IgD-negative memory B cell (primary cell): ENCODE results near the gene TRIM22. TPM values are rescaled to one million over a fixed set of nuclear protein-coding genes. Genes with fewer than 3 reads are reported as not detected.
A peak's percentile ranks its signal among the peaks of the same experiment; 100 is the strongest.
"Not testable (repeated sequence)": the region's sequence is repeated elsewhere in the genome, so short reads cannot be mapped to it uniquely, and the experiment has no call there.

Experiments used
- H3K27ac Mint-ChIP-seq, 3 donors: one replicate each; pipeline ENCODE4 v1.8.0; 2020 to 2022; ENCODE audit warnings: mild to moderate bottlenecking in 3 of 3, mixed read lengths in 3 of 3, moderate library complexity in 1 of 3
- H3K27me3 Mint-ChIP-seq: one replicate; pipeline ENCODE4 v1.8.0; 2021; ENCODE audit warnings: mixed read lengths
- H3K36me3 Mint-ChIP-seq: one replicate; pipeline ENCODE4 v1.8.0; 2020; ENCODE audit warnings: mild to moderate bottlenecking, mixed read lengths
- H3K4me1 Mint-ChIP-seq, 3 donors: one replicate each; pipeline ENCODE4 v1.8.0; 2020 to 2022; ENCODE audit warnings: mixed read lengths in 3 of 3, mild to moderate bottlenecking in 1 of 3
- H3K4me3 Mint-ChIP-seq, 4 donors: one replicate each; pipeline ENCODE4 v1.8.0; 2020 to 2022; ENCODE audit warnings: mild to moderate bottlenecking in 4 of 4, mixed read lengths in 4 of 4, moderate library complexity in 3 of 4
- H3K9me3 Mint-ChIP-seq, 3 donors: one replicate each; pipeline ENCODE4 v1.8.0; 2020 to 2021; ENCODE audit warnings: mixed read lengths in 3 of 3, mild to moderate bottlenecking in 1 of 3
- polyA plus RNA-seq: library from polyadenylated mRNA; unstranded; fragments of 300-500 nt; fragmentation: Illumina TruSeq; gene quantifications from one replicate; pipeline ENCODE4 v1.2.3, GENCODE V29; 2021

TRIM22 gene
- polyA plus RNA-seq, 1 donor from 2014 or later = 210 TPM

- not testable (repeated sequence) for H3K27me3 Mint-ChIP-seq, H3K36me3 Mint-ChIP-seq, H3K9me3 Mint-ChIP-seq
- peaks cover 35 to 47% (median 43%) of the 10 kb centered on the region in 3 donors for H3K4me1 Mint-ChIP-seq
- H3K4me3 Mint-ChIP-seq = peak overlapping the region; percentile 89 to 97 (median 94)
- H3K27ac Mint-ChIP-seq = peak overlapping the region; percentile 93 to 98 (median 95)
These were observed 6.0 kb upstream of the TRIM22 start for GRCh38 chr11:5683620-5684019.

GRCh38 chr11:5684036-5684645 lies 5.4 kb upstream of the TRIM22 start:
- Mint-ChIP-seq H3K4me3 (peak overlapping the region; percentile 89 to 97 (median 94)), H3K36me3 (peaks cover 1% of the 10 kb centered on the region), H3K4me1 (peaks cover 38 to 45% (median 45%) of the 10 kb centered on the region in 3 donors), H3K9me3 (no peaks in the 10 kb centered on the region), H3K27me3 (no peaks in the 10 kb centered on the region), H3K27ac (peak overlapping the region; percentile 93 to 98 (median 95))

- no peaks in the 10 kb centered on the region for H3K9me3 Mint-ChIP-seq
- H3K4me1 Mint-ChIP-seq = peaks cover 38 to 49% (median 43%) of the 10 kb centered on the region in 3 donors
- H3K4me3 Mint-ChIP-seq = peak within 1 kb of the TSS; percentile 89 to 97 (median 94)
- H3K27ac Mint-ChIP-seq = peak within 1 kb of the TSS; percentile 93 to 98 (median 95)
- H3K27me3 Mint-ChIP-seq = no peaks in the 10 kb centered on the region
- peaks cover 1% of the 10 kb centered on the region for H3K36me3 Mint-ChIP-seq
These were observed 4.8 kb upstream of the TRIM22 start, which contains the start of gene TRIM5 for GRCh38 chr11:5684646-5685362. TRIM5 (minus strand) TSS chr11:5685074; CDS start chr11:5680177, 4,897 bp downstream.

- peaks cover 1% of the 10 kb centered on the region for H3K36me3 Mint-ChIP-seq
- no peaks in the 10 kb centered on the region for H3K9me3 Mint-ChIP-seq
- H3K4me1 Mint-ChIP-seq = peaks cover 36 to 39% (median 38%) of the 10 kb centered on the region in 3 donors
- no peak overlapping the region for H3K27ac Mint-ChIP-seq
- no peaks in the 10 kb centered on the region for H3K27me3 Mint-ChIP-seq
- no peak overlapping the region for H3K4me3 Mint-ChIP-seq
These were observed 3.2 kb upstream of the TRIM22 start for GRCh38 chr11:5686426-5686825.

GRCh38 chr11:5688482-5688881 lies 1.1 kb upstream of the TRIM22 start:
- Mint-ChIP-seq H3K4me3 (peak overlapping the region in 3 of 4 donors; percentile 27 to 61 (median 53)), H3K9me3 (no peaks in the 10 kb centered on the region), H3K27me3 (no peaks in the 10 kb centered on the region), H3K27ac (peak overlapping the region in 2 of 3 donors; percentile 98), H3K36me3 (peaks cover 4% of the 10 kb centered on the region), H3K4me1 (peaks cover 41 to 43% (median 41%) of the 10 kb centered on the region in 3 donors)

GRCh38 chr11:5690216-5690615 lies 626 bp downstream of the TRIM22 start:
- H3K4me1 Mint-ChIP-seq = peaks cover 38 to 44% (median 43%) of the 10 kb centered on the region in 3 donors
- H3K27ac Mint-ChIP-seq = peak overlapping the region; percentile 87 to 98 (median 98)
- no peaks in the 10 kb centered on the region for H3K27me3 Mint-ChIP-seq
- H3K36me3 Mint-ChIP-seq = peaks cover 4% of the 10 kb centered on the region
- no peaks in the 10 kb centered on the region for H3K9me3 Mint-ChIP-seq
- H3K4me3 Mint-ChIP-seq = peak overlapping the region; percentile 90 to 100 (median 98)

- Mint-ChIP-seq H3K27me3 (no peaks in the 10 kb centered on the region), H3K27ac (peak overlapping the region; percentile 87 to 98 (median 98))
These were observed 1.1 kb downstream of the TRIM22 start for GRCh38 chr11:5690736-5691135.

GRCh38 chr11:5691238-5691963 lies 1.8 kb downstream of the TRIM22 start:
- Mint-ChIP-seq H3K4me1 (peaks cover 35 to 47% (median 42%) of the 10 kb centered on the region in 3 donors), H3K27ac (peak overlapping the region; percentile 87 to 98 (median 98)), H3K4me3 (peak overlapping the region; percentile 90 to 100 (median 98))
- H3K9me3 Mint-ChIP-seq, H3K36me3 Mint-ChIP-seq, H3K27me3 Mint-ChIP-seq: not testable (repeated sequence)

More at GRCh38 chr11:5690736-5691135, 1.1 kb downstream of the TRIM22 start:
- no peaks in the 10 kb centered on the region for H3K9me3 Mint-ChIP-seq
- peaks cover 4% of the 10 kb centered on the region for H3K36me3 Mint-ChIP-seq
- peaks cover 38 to 42% (median 42%) of the 10 kb centered on the region in 3 donors for H3K4me1 Mint-ChIP-seq
- peak overlapping the region; percentile 90 to 100 (median 98) for H3K4me3 Mint-ChIP-seq

- no peaks in the 10 kb centered on the region for H3K9me3 Mint-ChIP-seq
- H3K4me1 Mint-ChIP-seq = peaks cover 35 to 48% (median 44%) of the 10 kb centered on the region in 3 donors
- peak overlapping the region; percentile 90 to 100 (median 98) for H3K4me3 Mint-ChIP-seq
- peak overlapping the region; percentile 87 to 98 (median 98) for H3K27ac Mint-ChIP-seq
- H3K27me3 Mint-ChIP-seq = no peaks in the 10 kb centered on the region
- H3K36me3 Mint-ChIP-seq = peaks cover 6% of the 10 kb centered on the region
These were observed 2.4 kb downstream of the TRIM22 start for GRCh38 chr11:5691964-5692361.

GRCh38 chr11:5694642-5695041 lies 5.1 kb downstream of the TRIM22 start:
- peaks cover 6% of the 10 kb centered on the region for H3K36me3 Mint-ChIP-seq
- H3K9me3 Mint-ChIP-seq = no peaks in the 10 kb centered on the region
- H3K4me3 Mint-ChIP-seq = peak overlapping the region; percentile 6 to 90 (median 76)
- H3K27ac Mint-ChIP-seq = peak overlapping the region; percentile 54 to 75 (median 75)
- no peaks in the 10 kb centered on the region for H3K27me3 Mint-ChIP-seq
- peaks cover 27 to 38% (median 37%) of the 10 kb centered on the region in 3 donors for H3K4me1 Mint-ChIP-seq

- Mint-ChIP-seq H3K9me3 (no peaks in the 10 kb centered on the region), H3K36me3 (peaks cover 7% of the 10 kb centered on the region), H3K27me3 (no peaks in the 10 kb centered on the region), H3K4me1 (peaks cover 29 to 45% (median 44%) of the 10 kb centered on the region in 3 donors), H3K4me3 (peak overlapping the region in 1 of 4 donors; percentile 25), H3K27ac (peak overlapping the region in 1 of 3 donors; percentile 36)
These were observed 6.0 kb downstream of the TRIM22 start for GRCh38 chr11:5695580-5695979.

- H3K9me3 Mint-ChIP-seq = no peaks in the 10 kb centered on the region
- peaks cover 35 to 48% (median 45%) of the 10 kb centered on the region in 3 donors for H3K4me1 Mint-ChIP-seq
- peak overlapping the region in 2 of 3 donors; percentile 36 to 75 for H3K27ac Mint-ChIP-seq
- H3K4me3 Mint-ChIP-seq = peak overlapping the region in 1 of 4 donors; percentile 25
- H3K36me3 Mint-ChIP-seq = peaks cover 9% of the 10 kb centered on the region
- H3K27me3 Mint-ChIP-seq = no peaks in the 10 kb centered on the region
These were observed 6.6 kb downstream of the TRIM22 start for GRCh38 chr11:5696210-5696609.

GRCh38 chr11:5698281-5698680 lies 8.7 kb downstream of the TRIM22 start:
- H3K36me3 Mint-ChIP-seq = peaks cover 5% of the 10 kb centered on the region
- H3K27me3 Mint-ChIP-seq = no peaks in the 10 kb centered on the region
- H3K4me1 Mint-ChIP-seq = peaks cover 33 to 39% (median 38%) of the 10 kb centered on the region in 3 donors
- peak overlapping the region in 2 of 3 donors; percentile 45 to 73 for H3K27ac Mint-ChIP-seq
- H3K9me3 Mint-ChIP-seq = no peaks in the 10 kb centered on the region
- H3K4me3 Mint-ChIP-seq = peak overlapping the region in 1 of 4 donors; percentile 25

- Mint-ChIP-seq H3K36me3 (peaks cover 8% of the 10 kb centered on the region), H3K4me3 (peak overlapping the region; percentile 59 to 93 (median 83)), H3K27ac (peak overlapping the region; percentile 48 to 89 (median 77)), H3K27me3 (no peaks in the 10 kb centered on the region), H3K4me1 (peaks cover 29 to 36% (median 33%) of the 10 kb centered on the region in 3 donors), H3K9me3 (peaks cover 0 to 1% (median 0%) of the 10 kb centered on the region in 3 donors)
These were observed 10.9 kb downstream of the TRIM22 start for GRCh38 chr11:5700421-5701054.
